Activated CD4-positive, alpha-beta T cell treated with anti-CD3 and anti-CD28 coated beads, Interleukin-2, amount 50 U/mL, for 16 hours (primary cell): ENCODE measurements around the gene GOLGA6L10.
"Not testable (repeated sequence)": the region's sequence is repeated elsewhere in the genome, so short reads cannot be mapped to it uniquely, and the experiment has no call there.

Source experiments
- DNase-seq: peaks from one replicate; pipeline ENCODE4 v3.0.0-alpha.2; 2020

GOLGA6L10 gene

GRCh38 chr15:82316247-82317090 lies 32.8 kb downstream of the GOLGA6L10 start:
- not testable (repeated sequence) for DNase-seq

- no peak for DNase-seq
Measured at GRCh38 chr15:82315519-82316246, 33.6 kb downstream of the GOLGA6L10 start.

GRCh38 chr15:82314769-82315518 lies 34.3 kb downstream of the GOLGA6L10 start:
- DNase-seq = no peak

GRCh38 chr15:82313951-82314768 lies 35.1 kb downstream of the GOLGA6L10 start:
- not testable (repeated sequence) for DNase-seq

GRCh38 chr15:82313446-82313845 lies 35.8 kb downstream of the GOLGA6L10 start:
- DNase-seq = no peak

- no peak for DNase-seq
Measured at GRCh38 chr15:82312586-82313349, 36.5 kb downstream of the GOLGA6L10 start.

GRCh38 chr15:82311321-82311720 lies 38.0 kb downstream of the GOLGA6L10 start:
- DNase-seq = not testable (repeated sequence)

- DNase-seq = no peak
Measured at GRCh38 chr15:82309802-82310201, 39.5 kb downstream of the GOLGA6L10 start.

GRCh38 chr15:82307714-82308081 lies 41.6 kb downstream of the GOLGA6L10 start:
- no peak for DNase-seq

- no peak for DNase-seq
Measured at GRCh38 chr15:82306791-82307713, 42.2 kb downstream of the GOLGA6L10 start.

- DNase-seq = no peak
Measured at GRCh38 chr15:82305621-82306048, 43.6 kb downstream of the GOLGA6L10 start.

- no peak for DNase-seq
Measured at GRCh38 chr15:82304778-82305090, 44.5 kb downstream of the GOLGA6L10 start.

- no peak for DNase-seq
Measured at GRCh38 chr15:82303956-82304777, 45.1 kb downstream of the GOLGA6L10 start.

GRCh38 chr15:82301296-82302016 lies 47.8 kb downstream of the GOLGA6L10 start:
- DNase-seq = no peak

- DNase-seq = no peak
Measured at GRCh38 chr15:82300883-82301282, 48.4 kb downstream of the GOLGA6L10 start.

GRCh38 chr15:82300326-82300725 lies 48.9 kb downstream of the GOLGA6L10 start:
- DNase-seq = not testable (repeated sequence)

- DNase-seq = not testable (repeated sequence)
Measured at GRCh38 chr15:82299511-82299914, 49.8 kb downstream of the GOLGA6L10 start.

- peak; percentile 43 for DNase-seq
Measured at GRCh38 chr15:82298520-82298919, 50.8 kb downstream of the GOLGA6L10 start.

GRCh38 chr15:82298032-82298431 lies 51.2 kb downstream of the GOLGA6L10 start:
- DNase-seq = no peak
